Activated T-cell treated with anti-CD3 and anti-CD28 coated beads for 48 hours (primary cell): ENCODE measurements around the gene BOLA1.
"Not testable (repeated sequence)": the region's sequence is repeated elsewhere in the genome, so short reads cannot be mapped to it uniquely, and the experiment has no call there.

Experiments used
- DNase-seq: peaks from one replicate; pipeline ENCODE4 v3.0.0-alpha.2; 2020; ENCODE audit warnings: low read depth

The BOLA1 gene

GRCh38 chr1:149899460-149900284, at the start of gene BOLA1:
Gene BOLA1 (plus strand): TSS chr1:149899568. CDS start chr1:149900060, 492 bp downstream.
- peak; percentile 77 for DNase-seq

GRCh38 chr1:149849947-149850360, 49.4 kb upstream of the BOLA1 start:
- DNase-seq, result no peak

- DNase-seq, result not testable (repeated sequence)
Measured at GRCh38 chr1:149850732-149851345, 48.5 kb upstream of the BOLA1 start.

GRCh38 chr1:149851585-149852213, 47.7 kb upstream of the BOLA1 start:
- DNase-seq, result not testable (repeated sequence)

- DNase-seq, result not testable (repeated sequence)
Measured at GRCh38 chr1:149852263-149852662, 47.1 kb upstream of the BOLA1 start.

GRCh38 chr1:149860271-149860670, 39.1 kb upstream of the BOLA1 start:
- not testable (repeated sequence) for DNase-seq

- not testable (repeated sequence) for DNase-seq
Measured at GRCh38 chr1:149860684-149861496, 38.5 kb upstream of the BOLA1 start.

GRCh38 chr1:149861497-149862054, 37.8 kb upstream of the BOLA1 start:
- DNase-seq, result not testable (repeated sequence)

GRCh38 chr1:149866887-149867286, 32.5 kb upstream of the BOLA1 start:
- not testable (repeated sequence) for DNase-seq

GRCh38 chr1:149873060-149873459, 26.3 kb upstream of the BOLA1 start:
- not testable (repeated sequence) for DNase-seq

GRCh38 chr1:149877211-149877946, 22.0 kb upstream of the BOLA1 start:
- DNase-seq, result no peak

GRCh38 chr1:149879556-149879955, 19.8 kb upstream of the BOLA1 start:
- no peak for DNase-seq

- no peak for DNase-seq
Measured at GRCh38 chr1:149881876-149882275, 17.5 kb upstream of the BOLA1 start.

GRCh38 chr1:149883598-149884247, 15.6 kb upstream of the BOLA1 start:
- DNase-seq, result no peak

GRCh38 chr1:149884433-149885338, 14.7 kb upstream of the BOLA1 start:
- DNase-seq, result no peak

GRCh38 chr1:149885339-149886120, 13.8 kb upstream of the BOLA1 start:
- DNase-seq, result peak; percentile 69

GRCh38 chr1:149886121-149886395, 13.3 kb upstream of the BOLA1 start:
- DNase-seq, result not testable (repeated sequence)

GRCh38 chr1:149886396-149887195, 12.8 kb upstream of the BOLA1 start:
- DNase-seq, result peak; percentile 73
